SK-N-SH (cell line): ENCODE results near the gene GMPPA. TPM values are rescaled to one million over a fixed set of nuclear protein-coding genes. Genes with fewer than 3 reads are reported as not detected.

Source experiments
- CTCF ChIA-PET: fragments of 300-600, 350-600 bp; formaldehyde crosslinking; extraction: SDS; loops from one replicate; lab custom pipeline; 2021; lab: Yijun Ruan, JAX
- POLR2A ChIA-PET: fragments of 350-600 bp; sonication (Branson Sonifier 250); formaldehyde crosslinking; extraction: SDS; loops from one replicate; lab custom pipeline; 2020; ENCODE audit warnings: antibody characterized with exemption, inconsistent platforms; lab: Yijun Ruan, JAX
- DNase-seq: peaks from one replicate; pipeline ENCODE4 v3.0.0; 2012
- H2AFZ ChIP-seq: fragments of 200-600 bp; sonication (generic); 2 replicates; pipeline ENCODE4 v1.8.1; 2016; ENCODE audit warnings: antibody characterized with exemption, mild to moderate bottlenecking, low read depth
- H3F3A ChIP-seq: fragments of 200-600 bp; sonication (generic); replicated peaks from 2 replicates; pipeline ENCODE3; 2016; ENCODE audit warnings: antibody characterized with exemption, mild to moderate bottlenecking; ENCODE audit not compliant: insufficient read depth
- H3K27ac ChIP-seq, 2 experiments: fragments of 200-500 bp in 1 of 2; fragments of 200-600 bp in 1 of 2; sonication (Bioruptor generic) in 1 of 2; sonication (generic), shearing (Covaris generic) in 1 of 2; 2 replicates each; pipeline versions ENCODE4 v1.5.1 to v1.6.1; 2014 to 2016; ENCODE audit warnings: low read depth in 2 of 2, inconsistent platforms in 1 of 2, low read length in 1 of 2, mild to moderate bottlenecking in 1 of 2, mixed read lengths in 1 of 2
- H3K27me3 ChIP-seq: fragments of 200-600 bp; sonication (generic), shearing (Covaris generic); 2 replicates; pipeline ENCODE4 v1.6.1; 2016; ENCODE audit warnings: mixed run types; ENCODE audit not compliant: insufficient read depth
- H3K36me3 ChIP-seq, 2 experiments: fragments of 200-500 bp in 1 of 2; fragments of 200-600 bp in 1 of 2; sonication (Bioruptor generic) in 1 of 2; sonication (generic) in 1 of 2; replicated peaks in 1 of 2; 2 replicates each; pipeline versions ENCODE3 to v1.5.1; 2014 to 2016; ENCODE audit warnings: low read length in 1 of 2, mild to moderate bottlenecking in 1 of 2; ENCODE audit not compliant: insufficient read depth in 2 of 2, control insufficient read depth in 1 of 2
- H3K4me1 ChIP-seq, 2 experiments: fragments of 200-500 bp in 1 of 2; fragments of 200-600 bp in 1 of 2; sonication (Bioruptor generic) in 1 of 2; sonication (generic), shearing (Covaris generic) in 1 of 2; 2 replicates each; pipeline versions ENCODE4 v1.5.1 to v1.6.1; 2014 to 2016; ENCODE audit warnings: low read depth in 1 of 2, low read length in 1 of 2, mixed run types in 1 of 2; ENCODE audit not compliant: insufficient read depth in 2 of 2, control insufficient read depth in 1 of 2
- H3K4me2 ChIP-seq: fragments of 200-600 bp; sonication (generic), shearing (Covaris generic); 2 replicates; pipeline ENCODE4 v1.6.1; 2017; ENCODE audit warnings: mixed run types
- H3K4me3 ChIP-seq, 2 experiments: fragments of 200-500 bp in 1 of 2; fragments of 200-600 bp in 1 of 2; sonication (Bioruptor generic) in 1 of 2; sonication (generic), shearing (Covaris generic) in 1 of 2; 2 replicates each; pipeline versions ENCODE4 v1.5.1 to v1.8.1; 2014 to 2016; ENCODE audit warnings: low read depth in 2 of 2, inconsistent platforms in 1 of 2, low read length in 1 of 2, mild to moderate bottlenecking in 1 of 2, mixed read lengths in 1 of 2, moderate library complexity in 1 of 2
- H3K79me2 ChIP-seq: fragments of 200-600 bp; sonication (generic); 2 replicates; pipeline ENCODE4 v1.8.1; 2017; ENCODE audit warnings: mild to moderate bottlenecking; ENCODE audit not compliant: insufficient read depth
- H3K9ac ChIP-seq: fragments of 200-600 bp; sonication (generic); 2 replicates; pipeline ENCODE4 v1.6.1; 2017; ENCODE audit warnings: mixed run types
- H3K9me2 ChIP-seq: fragments of 200-600 bp; sonication (generic); 2 replicates; pipeline ENCODE4 v1.6.1; 2017; ENCODE audit warnings: mixed run types
- H3K9me3 ChIP-seq: fragments of 200-600 bp; sonication (generic); 2 replicates; pipeline ENCODE4 v1.6.1; 2017; ENCODE audit warnings: mixed run types, mild to moderate bottlenecking, moderate library complexity
- H4K20me1 ChIP-seq: fragments of 200-600 bp; sonication (generic); 2 replicates; pipeline ENCODE4 v1.6.1; 2017; ENCODE audit warnings: mild to moderate bottlenecking, mixed run types; ENCODE audit not compliant: insufficient read depth
- ELF1 ChIP-seq: IDR thresholded peaks from 2 replicates; pipeline ENCODE4 v1.4.0; 2012
- FOXJ3 ChIP-seq: sonication (generic); formaldehyde crosslinking; IDR thresholded peaks from 2 replicates; pipeline ENCODE4 v1.5.1; 2020; ENCODE audit warnings: mild to moderate bottlenecking, missing genetic modification reagents
- MEF2A ChIP-seq: IDR thresholded peaks from 2 replicates; pipeline ENCODE4 v1.4.0; 2012; ENCODE audit warnings: low read depth, borderline replicate concordance
- MXI1 ChIP-seq: IDR thresholded peaks from 2 replicates; pipeline ENCODE4 v1.6.1; 2012; ENCODE audit warnings: mild to moderate bottlenecking, low read depth, low read length, improper control_type of control experiment
- NFIC ChIP-seq: IDR thresholded peaks from 2 replicates; pipeline ENCODE4 v1.4.0; 2012; ENCODE audit warnings: borderline replicate concordance
- RAD21 ChIP-seq: IDR thresholded peaks from 2 replicates; pipeline ENCODE4 v1.6.1; 2012; ENCODE audit warnings: mild to moderate bottlenecking, low read length
- RCOR1 ChIP-seq: fragments of 150-350 bp; IDR thresholded peaks from 2 replicates; pipeline ENCODE4 v1.6.1; 2017; ENCODE audit warnings: antibody characterized with exemption, low read length
- RFX5 ChIP-seq: IDR thresholded peaks from 2 replicates; pipeline ENCODE4 v1.6.1; 2012; ENCODE audit warnings: mild to moderate bottlenecking, improper control_type of control experiment, low read length
- RXRA ChIP-seq: IDR thresholded peaks from 2 replicates; pipeline ENCODE4 v1.4.0; 2012; ENCODE audit warnings: low read depth, mild to moderate bottlenecking, borderline replicate concordance
- TAF1 ChIP-seq: IDR thresholded peaks from 2 replicates; pipeline ENCODE4 v1.6.1; 2012; ENCODE audit warnings: low read depth, mild to moderate bottlenecking, low read length, moderate library complexity, borderline replicate concordance
- WGBS: methylation state at CpG from one replicate; pipeline ENCODE4 v1.1.6; 2017; ENCODE audit warnings: low lambda C conversion rate; 5-methylcytosine and 5-hydroxymethylcytosine counted together
- polyA plus RNA-seq, 3 experiments: library from polyadenylated mRNA; depleted of rRNA; stranded (reverse); fragments of >200 nt; gene quantifications; 2 replicates each; pipeline ENCODE4 v1.2.3, GENCODE V29; 2012
- TF ChIP-seq, protein P1 (sequence below): IDR thresholded peaks from 2 replicates; pipeline ENCODE4; 2012
- TF ChIP-seq, protein P2 (sequence below): IDR thresholded peaks from 2 replicates; pipeline ENCODE4 v1.4.0; 2012; ENCODE audit warnings: low read depth, borderline replicate concordance
- TF ChIP-seq, protein P3 (sequence below): IDR thresholded peaks from 2 replicates; pipeline ENCODE4 v1.4.0; 2012; ENCODE audit warnings: low read depth
- TF ChIP-seq, protein P4 (sequence below): fragments of 150-350 bp; IDR thresholded peaks from 2 replicates; pipeline ENCODE4 v1.6.1; 2017; ENCODE audit warnings: antibody characterized with exemption, low read length, low read depth, borderline replicate concordance
- TF ChIP-seq, protein P5 (sequence below): IDR thresholded peaks from 2 replicates; pipeline ENCODE4 v1.4.0; 2012; ENCODE audit warnings: low read depth, borderline replicate concordance

Gene GMPPA
- polyA plus RNA-seq, 1 of the 3 experiments (the other 2 are of a cell fraction) = 61.3 TPM

DNA sequence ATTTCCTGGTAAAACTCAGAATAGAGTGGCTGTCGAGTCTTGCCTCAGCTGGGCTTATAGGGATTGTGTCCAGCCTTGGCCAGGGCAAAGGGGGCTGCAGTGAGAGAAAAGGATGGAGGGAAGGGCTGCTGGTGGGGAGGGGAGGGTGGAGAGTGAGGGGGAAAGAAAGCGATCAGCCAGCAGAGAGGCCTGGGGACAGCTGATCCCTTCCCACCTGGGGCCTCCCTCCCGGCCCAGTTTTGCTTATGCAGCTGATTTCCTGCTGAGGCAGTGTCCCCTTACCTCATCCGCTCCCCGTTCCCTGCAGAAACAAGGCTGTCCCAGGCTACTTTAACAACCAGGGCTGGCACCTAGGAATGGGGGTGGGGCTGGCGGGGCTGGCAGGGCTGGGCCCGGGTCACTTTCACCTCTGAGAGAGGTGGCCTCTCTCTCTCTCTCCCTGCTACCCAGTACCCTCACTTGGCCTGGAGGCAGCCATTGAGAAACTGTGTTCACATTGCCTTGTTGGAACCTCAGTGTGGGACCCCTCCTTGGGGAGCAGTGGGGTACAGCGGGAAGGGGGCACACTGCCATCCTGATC is 12.2 kb upstream of the GMPPA start:
- H3K27ac ChIP-seq = no peak overlapping the region
- CTCF ChIA-PET = interaction anchor here (1.0 to 62.1 kb wide), 5 partner anchors 8 to 192 kb away, joined by 3 to 2824 read pairs (median 8); partner anchors contain the start of genes ASIC4, CHPF, GMPPA and TMEM198
- TF ChIP-seq MEF2A (no peak), FOXJ3 (CRISPR knock-in tag) (no peak)
- TF ChIP-seq, all 33 proteins: peak for 0
- POLR2A ChIA-PET = interaction anchor here (0.9 kb wide), 1 partner anchor 25 kb away, joined by 3 read pairs; no protein-coding TSS in a partner anchor
- Histone ChIP-seq H3K4me3 (no peak overlapping the region), H3K27me3 (no peaks in the 10 kb centered on the region), H3F3A (no peaks in the 10 kb centered on the region), H3K9me3 (no peaks in the 10 kb centered on the region), H3K4me1 (peaks cover 0 to 4% of the 10 kb centered on the region in 2 experiments; a peak in 1 of 4 replicates), H3K9ac (no peak overlapping the region), H2AFZ (no peak overlapping the region), H3K79me2 (no peaks in the 10 kb centered on the region), H3K36me3 (peaks cover 6 to 46% of the 10 kb centered on the region in 2 experiments), H3K4me2 (no peak overlapping the region), H4K20me1 (no peaks in the 10 kb centered on the region), H3K9me2 (no peaks in the 10 kb centered on the region)
- DNase-seq = no peak
- 87% methylated on average over 8 of the region's 8 CpGs for WGBS

DNA sequence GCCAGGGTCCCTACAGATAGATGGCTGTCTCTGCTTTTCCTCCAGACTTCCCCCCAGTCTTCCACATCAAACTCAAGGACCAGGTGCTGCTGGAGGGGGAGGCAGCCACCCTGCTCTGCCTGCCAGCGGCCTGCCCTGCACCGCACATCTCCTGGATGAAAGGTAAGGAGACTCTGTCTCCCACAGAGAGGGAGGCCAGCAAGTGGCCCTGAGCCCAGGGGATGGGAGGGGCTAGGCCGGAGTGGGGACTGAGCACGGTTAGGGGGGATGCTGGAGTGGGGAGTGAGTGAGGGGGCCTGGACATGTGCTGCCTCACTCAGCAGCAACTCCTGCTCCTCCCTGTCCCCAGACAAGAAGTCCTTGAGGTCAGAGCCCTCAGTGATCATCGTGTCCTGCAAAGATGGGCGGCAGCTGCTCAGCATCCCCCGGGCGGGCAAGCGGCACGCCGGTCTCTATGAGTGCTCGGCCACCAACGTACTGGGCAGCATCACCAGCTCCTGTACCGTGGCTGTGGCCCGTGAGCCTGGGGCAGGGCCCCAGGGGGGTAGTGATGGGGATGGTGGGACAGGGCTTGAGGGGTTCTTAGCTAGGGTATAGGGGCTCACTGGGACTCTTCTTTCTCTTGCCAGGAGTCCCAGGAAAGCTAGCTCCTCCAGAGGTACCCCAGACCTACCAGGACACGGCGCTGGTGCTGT is 10.4 kb upstream of the GMPPA start:
- no peaks in the 10 kb centered on the region for H3K27me3 ChIP-seq
- DNase-seq = no peak
- TF ChIP-seq, protein P1, sequence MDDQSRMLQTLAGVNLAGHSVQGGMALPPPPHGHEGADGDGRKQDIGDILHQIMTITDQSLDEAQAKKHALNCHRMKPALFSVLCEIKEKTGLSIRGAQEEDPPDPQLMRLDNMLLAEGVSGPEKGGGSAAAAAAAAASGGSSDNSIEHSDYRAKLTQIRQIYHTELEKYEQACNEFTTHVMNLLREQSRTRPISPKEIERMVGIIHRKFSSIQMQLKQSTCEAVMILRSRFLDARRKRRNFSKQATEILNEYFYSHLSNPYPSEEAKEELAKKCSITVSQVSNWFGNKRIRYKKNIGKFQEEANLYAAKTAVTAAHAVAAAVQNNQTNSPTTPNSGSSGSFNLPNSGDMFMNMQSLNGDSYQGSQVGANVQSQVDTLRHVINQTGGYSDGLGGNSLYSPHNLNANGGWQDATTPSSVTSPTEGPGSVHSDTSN = no peak
- no peak for TF ChIP-seq RXRA
- TF ChIP-seq RAD21 = no peak
- TF ChIP-seq RFX5 = no peak
- TF ChIP-seq, all 33 proteins: peak for 0
- H3K4me2 ChIP-seq = no peak overlapping the region
- H3K9ac ChIP-seq = no peak overlapping the region
- no peaks in the 10 kb centered on the region for H3K79me2 ChIP-seq
- peaks cover 0 to 7% of the 10 kb centered on the region in 2 experiments; a peak in 1 of 4 replicates for H3K4me1 ChIP-seq
- no peak overlapping the region for H3K27ac ChIP-seq
- H3F3A ChIP-seq = no peaks in the 10 kb centered on the region
- ChIA-PET POLR2A (no interaction called here), CTCF (interaction anchor here (1.2 to 62.1 kb wide), 3 partner anchors 6 to 42 kb away, joined by 4 to 2824 read pairs (median 2824); partner anchors contain the start of genes ASIC4, CHPF, GMPPA and TMEM198)
- no peaks in the 10 kb centered on the region for H3K9me2 ChIP-seq
- WGBS = 95% methylated on average over 7 of the region's 17 CpGs
- no peaks in the 10 kb centered on the region for H4K20me1 ChIP-seq
- peaks cover 6 to 32% of the 10 kb centered on the region in 2 experiments for H3K36me3 ChIP-seq
- H3K9me3 ChIP-seq = no peaks in the 10 kb centered on the region
- no peak overlapping the region for H3K4me3 ChIP-seq
- H2AFZ ChIP-seq = no peak overlapping the region

DNA sequence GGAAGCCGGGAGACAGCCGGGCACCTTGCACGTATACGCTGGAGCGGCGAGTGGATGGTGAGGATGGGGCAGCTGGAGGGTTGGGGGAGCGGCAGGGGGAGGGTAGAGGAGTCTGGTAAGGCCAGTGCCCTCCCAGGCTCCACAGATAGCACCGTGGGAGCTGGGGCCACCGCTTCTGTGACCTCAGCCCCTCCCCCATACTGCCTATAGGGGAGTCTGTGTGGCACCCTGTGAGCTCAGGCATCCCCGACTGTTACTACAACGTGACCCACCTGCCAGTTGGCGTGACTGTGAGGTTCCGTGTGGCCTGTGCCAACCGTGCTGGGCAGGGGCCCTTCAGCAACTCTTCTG is 9.9 kb upstream of the GMPPA start:
- Histone ChIP-seq H3K79me2 (no peaks in the 10 kb centered on the region), H2AFZ (no peak overlapping the region), H3F3A (no peaks in the 10 kb centered on the region), H3K27me3 (no peaks in the 10 kb centered on the region), H3K9me3 (no peaks in the 10 kb centered on the region), H3K4me2 (no peak overlapping the region), H3K4me1 (peaks cover 0 to 7% of the 10 kb centered on the region in 2 experiments; a peak in 1 of 4 replicates), H4K20me1 (no peaks in the 10 kb centered on the region), H3K36me3 (peaks cover 6 to 30% of the 10 kb centered on the region in 2 experiments), H3K27ac (no peak overlapping the region), H3K9ac (no peak overlapping the region), H3K9me2 (no peaks in the 10 kb centered on the region), H3K4me3 (no peak overlapping the region)
- ChIA-PET POLR2A (no interaction called here), CTCF (interaction anchor here (1.2 to 62.1 kb wide), 3 partner anchors 6 to 42 kb away, joined by 4 to 2824 read pairs (median 2824); partner anchors contain the start of genes ASIC4, CHPF, GMPPA and TMEM198)
- no peak for DNase-seq
- 92% methylated on average over 11 of the region's 14 CpGs for WGBS
- TF ChIP-seq FOXJ3 (CRISPR knock-in tag) (no peak), MXI1 (no peak), NFIC (no peak), RCOR1 (no peak), TAF1 (no peak), ELF1 (no peak)
- TF ChIP-seq, protein P2, sequence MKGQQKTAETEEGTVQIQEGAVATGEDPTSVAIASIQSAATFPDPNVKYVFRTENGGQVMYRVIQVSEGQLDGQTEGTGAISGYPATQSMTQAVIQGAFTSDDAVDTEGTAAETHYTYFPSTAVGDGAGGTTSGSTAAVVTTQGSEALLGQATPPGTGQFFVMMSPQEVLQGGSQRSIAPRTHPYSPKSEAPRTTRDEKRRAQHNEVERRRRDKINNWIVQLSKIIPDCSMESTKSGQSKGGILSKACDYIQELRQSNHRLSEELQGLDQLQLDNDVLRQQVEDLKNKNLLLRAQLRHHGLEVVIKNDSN = no peak
- TF ChIP-seq, protein P3, sequence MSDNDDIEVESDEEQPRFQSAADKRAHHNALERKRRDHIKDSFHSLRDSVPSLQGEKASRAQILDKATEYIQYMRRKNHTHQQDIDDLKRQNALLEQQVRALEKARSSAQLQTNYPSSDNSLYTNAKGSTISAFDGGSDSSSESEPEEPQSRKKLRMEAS = no peak
- TF ChIP-seq, protein P4, sequence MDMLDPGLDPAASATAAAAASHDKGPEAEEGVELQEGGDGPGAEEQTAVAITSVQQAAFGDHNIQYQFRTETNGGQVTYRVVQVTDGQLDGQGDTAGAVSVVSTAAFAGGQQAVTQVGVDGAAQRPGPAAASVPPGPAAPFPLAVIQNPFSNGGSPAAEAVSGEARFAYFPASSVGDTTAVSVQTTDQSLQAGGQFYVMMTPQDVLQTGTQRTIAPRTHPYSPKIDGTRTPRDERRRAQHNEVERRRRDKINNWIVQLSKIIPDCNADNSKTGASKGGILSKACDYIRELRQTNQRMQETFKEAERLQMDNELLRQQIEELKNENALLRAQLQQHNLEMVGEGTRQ = no peak
- TF ChIP-seq, protein P5, sequence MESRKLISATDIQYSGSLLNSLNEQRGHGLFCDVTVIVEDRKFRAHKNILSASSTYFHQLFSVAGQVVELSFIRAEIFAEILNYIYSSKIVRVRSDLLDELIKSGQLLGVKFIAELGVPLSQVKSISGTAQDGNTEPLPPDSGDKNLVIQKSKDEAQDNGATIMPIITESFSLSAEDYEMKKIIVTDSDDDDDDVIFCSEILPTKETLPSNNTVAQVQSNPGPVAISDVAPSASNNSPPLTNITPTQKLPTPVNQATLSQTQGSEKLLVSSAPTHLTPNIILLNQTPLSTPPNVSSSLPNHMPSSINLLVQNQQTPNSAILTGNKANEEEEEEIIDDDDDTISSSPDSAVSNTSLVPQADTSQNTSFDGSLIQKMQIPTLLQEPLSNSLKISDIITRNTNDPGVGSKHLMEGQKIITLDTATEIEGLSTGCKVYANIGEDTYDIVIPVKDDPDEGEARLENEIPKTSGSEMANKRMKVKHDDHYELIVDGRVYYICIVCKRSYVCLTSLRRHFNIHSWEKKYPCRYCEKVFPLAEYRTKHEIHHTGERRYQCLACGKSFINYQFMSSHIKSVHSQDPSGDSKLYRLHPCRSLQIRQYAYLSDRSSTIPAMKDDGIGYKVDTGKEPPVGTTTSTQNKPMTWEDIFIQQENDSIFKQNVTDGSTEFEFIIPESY = no peak
